A673 (cell line): ENCODE measurements around the gene PTPRK.

Experiments used
- EZH2 ChIP-seq: fragments of 200-600 bp; sonication (generic); IDR thresholded peaks from 2 replicates; pipeline ENCODE4 v1.6.1; 2017; ENCODE audit warnings: borderline replicate concordance, low read depth, mild to moderate bottlenecking, mixed read lengths, antibody characterized with exemption, low read length; ENCODE audit not compliant: poor library complexity, severe bottlenecking
- TF ChIP-seq, protein P1 (sequence below): fragments of 300-800, 200-600 bp; sonication (generic); conservative IDR thresholded peaks from 2 replicates; pipeline ENCODE4 v1.5.1; 2017; ENCODE audit warnings: low read depth, mild to moderate bottlenecking, antibody characterized with exemption, low read length, moderate library complexity, mixed read lengths

- TF ChIP-seq, protein P1, sequence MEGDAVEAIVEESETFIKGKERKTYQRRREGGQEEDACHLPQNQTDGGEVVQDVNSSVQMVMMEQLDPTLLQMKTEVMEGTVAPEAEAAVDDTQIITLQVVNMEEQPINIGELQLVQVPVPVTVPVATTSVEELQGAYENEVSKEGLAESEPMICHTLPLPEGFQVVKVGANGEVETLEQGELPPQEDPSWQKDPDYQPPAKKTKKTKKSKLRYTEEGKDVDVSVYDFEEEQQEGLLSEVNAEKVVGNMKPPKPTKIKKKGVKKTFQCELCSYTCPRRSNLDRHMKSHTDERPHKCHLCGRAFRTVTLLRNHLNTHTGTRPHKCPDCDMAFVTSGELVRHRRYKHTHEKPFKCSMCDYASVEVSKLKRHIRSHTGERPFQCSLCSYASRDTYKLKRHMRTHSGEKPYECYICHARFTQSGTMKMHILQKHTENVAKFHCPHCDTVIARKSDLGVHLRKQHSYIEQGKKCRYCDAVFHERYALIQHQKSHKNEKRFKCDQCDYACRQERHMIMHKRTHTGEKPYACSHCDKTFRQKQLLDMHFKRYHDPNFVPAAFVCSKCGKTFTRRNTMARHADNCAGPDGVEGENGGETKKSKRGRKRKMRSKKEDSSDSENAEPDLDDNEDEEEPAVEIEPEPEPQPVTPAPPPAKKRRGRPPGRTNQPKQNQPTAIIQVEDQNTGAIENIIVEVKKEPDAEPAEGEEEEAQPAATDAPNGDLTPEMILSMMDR: no peak
- TF ChIP-seq EZH2: no peak
Observed at GRCh38 chr6:128155826-128156225, 364.6 kb downstream of the PTPRK start.
